GM20000 (cell line): ENCODE results near the gene CXCR6.

Source experiments
- DNase-seq: peaks from one replicate; pipeline ENCODE4 v3.0.0; 2012; ENCODE audit warnings: low spot score
- TF ChIP-seq, protein P1 (sequence below): IDR thresholded peaks from 2 replicates; pipeline ENCODE4 v1.5.1; 2012; ENCODE audit warnings: mild to moderate bottlenecking, control low read depth; ENCODE audit errors: extremely low read depth, missing control alignments

CXCR6 gene

DNA sequence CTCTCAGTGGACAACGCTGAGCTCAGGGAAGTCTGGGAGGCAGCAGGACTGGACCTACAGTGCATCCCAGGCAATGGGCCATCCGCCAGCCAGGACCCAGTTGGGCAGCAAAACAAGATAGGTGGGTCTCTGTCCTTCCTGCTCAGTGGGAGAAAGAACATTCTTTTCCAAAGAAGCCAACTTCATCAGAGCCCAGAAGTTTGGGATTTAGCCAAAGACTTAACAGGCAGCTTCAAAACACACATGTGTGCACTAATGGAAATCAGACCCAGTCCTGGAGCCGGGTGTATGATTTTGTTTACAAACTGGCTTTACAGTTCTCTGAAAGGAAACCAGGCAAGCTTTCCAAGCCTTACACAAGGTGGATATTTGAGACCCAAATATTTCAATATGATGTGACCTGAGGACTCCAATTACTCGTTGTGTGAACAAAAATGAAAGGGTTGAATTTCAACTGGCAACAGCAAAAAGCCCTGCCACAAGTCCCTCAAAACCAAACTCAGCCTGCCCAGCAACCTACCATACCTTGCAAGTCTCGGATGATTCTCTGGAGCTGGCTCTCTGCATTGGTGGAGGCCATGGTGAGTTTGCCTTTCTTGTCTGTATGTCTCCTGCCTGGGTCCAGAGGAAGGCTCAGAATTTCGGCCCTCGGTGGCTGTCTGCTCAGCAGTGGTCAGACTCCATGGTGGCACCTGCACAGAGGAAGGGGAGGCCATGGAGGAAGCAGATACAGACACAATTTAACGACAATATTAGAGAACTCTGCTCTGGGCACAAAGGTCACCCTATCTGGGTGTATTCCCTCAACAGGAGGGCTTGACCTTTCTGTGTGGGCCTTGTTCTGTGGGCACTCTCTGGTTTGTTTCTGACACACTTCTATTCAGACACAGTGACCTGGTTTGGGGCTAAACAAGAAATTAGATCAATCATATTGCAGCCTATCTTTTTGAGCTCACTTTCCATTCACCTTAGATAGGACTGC, 41.4 kb downstream of the CXCR6 start:
- TF ChIP-seq, protein P1, sequence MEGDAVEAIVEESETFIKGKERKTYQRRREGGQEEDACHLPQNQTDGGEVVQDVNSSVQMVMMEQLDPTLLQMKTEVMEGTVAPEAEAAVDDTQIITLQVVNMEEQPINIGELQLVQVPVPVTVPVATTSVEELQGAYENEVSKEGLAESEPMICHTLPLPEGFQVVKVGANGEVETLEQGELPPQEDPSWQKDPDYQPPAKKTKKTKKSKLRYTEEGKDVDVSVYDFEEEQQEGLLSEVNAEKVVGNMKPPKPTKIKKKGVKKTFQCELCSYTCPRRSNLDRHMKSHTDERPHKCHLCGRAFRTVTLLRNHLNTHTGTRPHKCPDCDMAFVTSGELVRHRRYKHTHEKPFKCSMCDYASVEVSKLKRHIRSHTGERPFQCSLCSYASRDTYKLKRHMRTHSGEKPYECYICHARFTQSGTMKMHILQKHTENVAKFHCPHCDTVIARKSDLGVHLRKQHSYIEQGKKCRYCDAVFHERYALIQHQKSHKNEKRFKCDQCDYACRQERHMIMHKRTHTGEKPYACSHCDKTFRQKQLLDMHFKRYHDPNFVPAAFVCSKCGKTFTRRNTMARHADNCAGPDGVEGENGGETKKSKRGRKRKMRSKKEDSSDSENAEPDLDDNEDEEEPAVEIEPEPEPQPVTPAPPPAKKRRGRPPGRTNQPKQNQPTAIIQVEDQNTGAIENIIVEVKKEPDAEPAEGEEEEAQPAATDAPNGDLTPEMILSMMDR = no peak
- no peak for DNase-seq

DNA sequence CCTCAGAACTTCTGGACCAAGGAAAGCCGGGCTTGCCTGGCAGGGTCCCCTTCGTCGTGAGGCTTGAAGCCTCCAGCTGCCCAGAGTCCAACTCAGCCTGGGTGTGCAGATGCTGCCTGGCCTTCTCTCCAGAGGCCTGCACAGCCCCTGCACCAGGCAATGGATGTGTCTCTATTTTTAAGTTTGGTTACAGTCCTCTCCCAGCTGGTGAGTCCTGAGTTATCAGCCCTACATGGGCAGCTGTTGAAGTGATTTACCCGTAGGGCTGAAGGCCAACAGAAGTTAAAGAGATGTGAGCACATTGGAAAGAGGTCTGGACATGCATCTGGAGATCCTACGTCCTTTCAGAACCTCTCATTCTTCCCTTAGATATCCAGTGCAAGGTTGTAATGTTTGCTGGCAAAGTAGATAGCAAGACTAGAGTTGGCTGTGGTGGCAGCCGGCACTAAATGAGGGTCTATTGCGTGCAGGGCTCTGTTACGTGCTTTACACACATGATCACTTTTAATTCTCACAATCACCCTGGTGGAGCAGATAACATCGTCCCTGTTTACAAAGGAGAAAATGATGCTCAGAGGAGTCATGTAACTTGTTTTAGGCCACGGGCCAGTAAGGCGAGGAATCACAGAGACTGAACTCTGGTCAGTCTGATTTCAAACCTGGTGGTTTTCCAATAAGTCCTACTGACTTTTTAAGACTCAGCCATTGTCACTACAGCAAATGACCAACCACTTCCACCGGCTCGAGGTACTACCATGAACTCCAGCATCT, 42.5 kb downstream of the CXCR6 start:
- TF ChIP-seq, protein P1 = no peak
- DNase-seq = no peak

DNA sequence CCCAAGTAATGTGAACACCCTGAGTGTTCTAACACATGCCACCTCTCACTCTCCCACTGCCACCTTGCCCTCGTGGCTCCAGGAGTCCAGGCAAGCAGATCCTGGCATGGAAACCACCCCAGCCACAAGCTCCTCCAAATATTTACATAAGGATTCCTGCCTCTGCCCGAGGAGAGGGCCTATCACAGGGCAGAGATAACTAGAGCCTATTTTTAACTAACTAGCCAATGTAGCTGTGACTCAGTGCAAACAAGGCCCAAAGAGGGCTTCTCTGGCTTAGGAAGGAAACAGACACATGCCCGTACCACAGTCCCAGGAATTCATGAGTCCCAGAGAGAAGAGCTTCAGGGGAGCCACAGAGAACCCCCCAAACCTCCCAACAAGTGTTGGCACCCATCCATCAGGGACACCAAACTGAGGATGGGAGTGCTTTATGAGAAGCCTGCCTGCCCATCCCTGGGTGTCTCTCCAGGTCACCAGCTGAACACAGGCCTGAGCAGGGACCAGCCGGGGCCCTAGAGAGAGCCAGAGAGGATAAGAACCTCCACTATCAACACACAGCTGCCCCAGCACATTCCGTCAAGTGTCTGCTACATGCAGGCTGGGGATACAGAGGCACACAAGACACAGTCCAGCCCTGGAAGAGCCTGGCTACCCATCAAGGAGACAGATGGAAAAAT, 43.2 kb downstream of the CXCR6 start:
- DNase-seq = no peak
- TF ChIP-seq, protein P1 = no peak

DNA sequence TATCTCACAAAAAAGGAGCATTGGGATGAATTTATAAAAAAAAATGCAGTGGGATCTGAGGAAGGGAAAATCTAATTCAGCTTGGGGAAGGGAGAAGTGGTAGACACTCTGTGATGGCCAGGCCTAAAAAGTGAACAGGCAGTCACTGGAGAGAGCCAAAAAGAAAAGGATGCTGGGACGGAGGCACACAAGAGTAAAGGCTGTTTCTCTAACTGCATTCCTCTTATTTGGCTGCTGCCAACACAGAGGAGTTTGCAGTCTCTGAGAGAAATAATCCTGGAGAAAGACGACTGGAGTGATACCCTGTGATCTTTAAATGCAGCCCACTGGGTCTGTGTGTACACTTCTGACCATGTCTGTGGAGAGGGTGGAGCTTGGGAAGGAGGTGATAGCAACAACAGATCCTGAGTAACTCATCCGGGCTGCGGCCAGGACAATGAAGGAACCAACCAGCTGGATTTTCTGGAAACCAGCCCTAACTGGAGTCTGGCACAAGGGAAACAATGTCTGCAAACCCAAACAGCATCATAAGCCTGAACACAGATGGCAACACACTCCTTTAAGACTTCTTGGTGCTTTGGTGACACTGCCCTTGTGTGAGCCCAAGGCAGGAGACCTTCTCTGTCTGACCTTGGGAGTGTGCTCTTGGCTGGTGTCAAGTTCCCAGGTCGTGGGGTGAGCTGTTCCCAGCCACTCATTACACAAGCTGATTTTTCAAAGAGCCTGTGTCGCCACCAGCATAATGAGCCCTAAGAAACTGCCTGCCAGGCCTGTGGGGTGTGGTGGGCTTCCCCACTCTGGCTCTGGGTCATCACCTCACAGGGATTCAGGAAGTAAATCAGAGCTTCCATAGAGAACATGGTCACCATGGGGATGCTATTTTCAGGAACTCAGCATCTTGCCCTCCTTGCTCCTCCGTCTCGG, 44.4 kb downstream of the CXCR6 start:
- TF ChIP-seq, protein P1 = no peak
- no peak for DNase-seq

DNA sequence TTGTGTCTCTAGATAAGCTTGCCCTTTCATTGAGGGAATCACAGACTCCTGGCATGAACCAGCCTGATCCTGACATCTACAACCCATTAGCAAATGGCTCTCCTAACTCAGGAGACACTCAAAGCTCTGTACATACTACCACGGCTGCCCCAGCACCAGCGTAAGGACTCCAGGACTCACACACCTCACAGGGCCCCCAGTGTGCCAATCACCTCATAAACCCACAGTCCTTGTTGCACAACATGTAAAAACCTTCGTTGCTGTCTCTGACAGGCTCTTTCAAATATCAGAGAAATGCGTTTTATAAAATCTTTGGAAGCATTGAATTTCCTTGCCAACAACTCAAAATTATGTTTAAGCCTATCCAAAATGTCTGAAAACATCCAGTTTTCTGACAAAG, 45.1 kb downstream of the CXCR6 start:
- TF ChIP-seq, protein P1 = no peak
- DNase-seq = no peak

DNA sequence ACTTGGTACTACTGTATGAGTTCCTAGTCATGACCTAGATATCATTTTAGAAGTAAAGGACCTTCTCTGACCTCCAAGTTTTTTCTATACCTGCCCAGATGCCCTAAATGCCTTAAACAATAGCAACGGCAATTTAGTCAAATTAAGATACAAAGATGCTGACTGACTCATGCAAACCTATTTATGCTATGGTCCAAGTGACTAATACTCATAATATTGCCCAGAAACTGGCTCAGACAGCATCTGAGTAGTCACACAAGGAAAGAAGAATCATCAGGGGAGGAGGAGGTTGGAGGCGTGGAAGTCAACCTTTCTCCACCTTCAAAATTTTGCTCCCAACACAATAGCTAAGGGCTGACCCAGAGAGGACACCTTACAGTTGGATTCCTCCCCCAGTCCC, 45.5 kb downstream of the CXCR6 start:
- TF ChIP-seq, protein P1 = no peak
- DNase-seq = no peak
